K562 (cell line): Measurements from ENCODE around the gene FGGY. TPM values are rescaled to one million over a fixed set of nuclear protein-coding genes. Genes with fewer than 3 reads are reported as not detected.

Experiments
- CREBBP ChIP-seq: IDR thresholded peaks from one replicate; pipeline ENCODE4 v1.6.1; 2012; ENCODE audit warnings: low read depth, mild to moderate bottlenecking, control low read depth, inconsistent platforms, low read length
- E2F3 ChIP-seq: fragments of 250-450 bp; sonication (Bioruptor Pico); IDR thresholded peaks from 2 replicates; pipeline ENCODE4 v1.4.0; 2020; ENCODE audit warnings: mild to moderate bottlenecking
- HDAC6 ChIP-seq: IDR thresholded peaks from 2 replicates; pipeline ENCODE4 v1.6.1; 2012; ENCODE audit warnings: low read depth, mild to moderate bottlenecking, control low read depth, inconsistent platforms, low read length, moderate library complexity
- HNRNPH1 ChIP-seq: fragments of 200-400 bp; formaldehyde crosslinking; optimal IDR thresholded peaks from 2 replicates; pipeline ENCODE3; 2017; ENCODE audit warnings: low read depth, mild to moderate bottlenecking, low read length, moderate library complexity
- MBD1 ChIP-seq: fragments of 250-450 bp; sonication (Bioruptor Pico); IDR thresholded peaks from 2 replicates; pipeline ENCODE4 v1.8.0; 2022; ENCODE audit warnings: inconsistent platforms
- MYBL2 ChIP-seq, 2 experiments: fragments of 450-650 bp in 1 of 2; sonication (generic) in 1 of 2; formaldehyde crosslinking in 1 of 2; IDR thresholded peaks; 2 replicates each; pipeline versions ENCODE4 v1.6.1 to v1.8.1; 2017 to 2022; ENCODE audit warnings: borderline replicate concordance in 1 of 2, inconsistent platforms in 1 of 2, low read depth in 1 of 2, mild to moderate bottlenecking in 1 of 2, missing genetic modification reagents in 1 of 2, moderate library complexity in 1 of 2
- RBM25 ChIP-seq: fragments of 200-400 bp; formaldehyde crosslinking; IDR thresholded peaks from 2 replicates; pipeline ENCODE4 v1.6.1; 2018; ENCODE audit warnings: low read length, low read depth, moderate library complexity; ENCODE audit not compliant: severe bottlenecking
- ZEB2 ChIP-seq: fragments of 450-650 bp; IDR thresholded peaks from 2 replicates; pipeline ENCODE4 v1.6.1; 2016
- ZHX1 ChIP-seq: fragments of 150-350 bp; conservative IDR thresholded peaks from 2 replicates; pipeline ENCODE4 v1.6.1; 2014; ENCODE audit warnings: low read length
- ZNF280A ChIP-seq: fragments of 450-650 bp; IDR thresholded peaks from 2 replicates; pipeline ENCODE4 v1.6.1; 2018; ENCODE audit warnings: mild to moderate bottlenecking, low read depth; ENCODE audit not compliant: partially characterized antibody
- ZNF282 ChIP-seq: sonication (generic); formaldehyde crosslinking; IDR thresholded peaks from 2 replicates; pipeline ENCODE4 v1.8.1; 2023; ENCODE audit warnings: missing genetic modification reagents
- polyA plus RNA-seq, 8 experiments: library from polyadenylated mRNA; depleted of rRNA in 4 of 8; stranded (reverse) in 5 of 8; unstranded in 3 of 8; fragments of >200 nt; fragmentation: Nextera tagmentation in 2 of 8; fragmentation: Illumina TruSeq in 1 of 8; extraction: Ambion mirVana in 2 of 8; extraction: Trizol in 1 of 8; gene quantifications; 2 replicates each; pipeline versions ENCODE4 v1.2.1 to v1.2.3, GENCODE V29; 2011 to 2014; ENCODE audit warnings: inconsistent platforms in 1 of 8, missing spikeins in 1 of 8
- total RNA-seq, 7 experiments: library from RNA; depleted of rRNA in 6 of 7; stranded (reverse); fragments of >200 nt in 6 of 7; fragmentation: Illumina TruSeq in 2 of 7; extraction: Trizol in 2 of 7; gene quantifications; 2 replicates each; pipeline versions ENCODE4 v1.2.1 to v1.2.3, GENCODE V29; 2011 to 2021; ENCODE audit warnings: low replicate concordance in 1 of 7
- TF ChIP-seq, protein P1 (sequence below): IDR thresholded peaks from 2 replicates; pipeline ENCODE4 v1.6.1; 2011; ENCODE audit warnings: borderline replicate concordance, low read depth, mild to moderate bottlenecking, moderate library complexity, low read length; ENCODE audit not compliant: insufficient read depth, poor library complexity, severe bottlenecking
- TF ChIP-seq, protein P2 (sequence below): sonication (generic); formaldehyde crosslinking; IDR thresholded peaks from 2 replicates; pipeline ENCODE4 v1.8.1; 2023; ENCODE audit warnings: mild to moderate bottlenecking, missing genetic modification reagents
- TF ChIP-seq, protein P3 (sequence below): fragments of 450-650 bp; formaldehyde crosslinking; conservative IDR thresholded peaks from 2 replicates; pipeline ENCODE4 v1.4.0; 2022; ENCODE audit warnings: mild to moderate bottlenecking, missing genetic modification characterization

The FGGY gene
- total and polyA plus RNA-seq, 9 of the 15 experiments (the other 6 are each of a cell fraction or from before 2014, with no cell fraction given), result 9.7 to 19.2 (median 12.6) TPM

DNA sequence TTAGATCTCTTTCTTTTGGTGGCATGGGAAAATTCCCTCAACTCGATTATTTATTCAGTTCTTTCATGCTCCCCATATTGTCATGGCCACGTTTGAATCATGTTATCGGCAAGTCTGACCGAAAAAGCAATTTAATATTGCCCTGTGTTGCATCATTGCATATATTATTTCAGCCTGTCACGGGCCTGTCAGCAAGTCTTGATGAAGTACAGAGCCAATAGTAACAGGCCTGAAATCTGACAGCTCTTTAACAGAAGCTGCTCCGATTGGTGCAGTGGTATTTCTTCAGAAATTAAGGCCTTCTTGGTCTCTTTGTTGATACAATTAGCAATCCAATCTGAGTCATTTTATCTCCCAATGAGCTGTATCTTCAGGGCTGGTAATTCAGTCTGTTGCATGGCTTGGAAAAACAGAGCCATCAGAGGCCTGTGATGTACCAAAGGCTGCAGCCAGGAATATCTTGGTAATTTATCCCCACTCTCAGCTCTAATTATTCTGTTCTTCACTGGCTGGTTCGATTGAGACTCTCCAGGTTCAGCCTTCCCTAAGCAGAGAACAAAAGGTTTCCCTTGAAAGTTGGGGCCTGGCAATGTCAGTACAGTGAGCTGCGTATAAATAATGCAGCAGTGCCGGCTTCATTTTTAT, 149.5 kb downstream of the FGGY start (continued):
- TF ChIP-seq, protein P1, sequence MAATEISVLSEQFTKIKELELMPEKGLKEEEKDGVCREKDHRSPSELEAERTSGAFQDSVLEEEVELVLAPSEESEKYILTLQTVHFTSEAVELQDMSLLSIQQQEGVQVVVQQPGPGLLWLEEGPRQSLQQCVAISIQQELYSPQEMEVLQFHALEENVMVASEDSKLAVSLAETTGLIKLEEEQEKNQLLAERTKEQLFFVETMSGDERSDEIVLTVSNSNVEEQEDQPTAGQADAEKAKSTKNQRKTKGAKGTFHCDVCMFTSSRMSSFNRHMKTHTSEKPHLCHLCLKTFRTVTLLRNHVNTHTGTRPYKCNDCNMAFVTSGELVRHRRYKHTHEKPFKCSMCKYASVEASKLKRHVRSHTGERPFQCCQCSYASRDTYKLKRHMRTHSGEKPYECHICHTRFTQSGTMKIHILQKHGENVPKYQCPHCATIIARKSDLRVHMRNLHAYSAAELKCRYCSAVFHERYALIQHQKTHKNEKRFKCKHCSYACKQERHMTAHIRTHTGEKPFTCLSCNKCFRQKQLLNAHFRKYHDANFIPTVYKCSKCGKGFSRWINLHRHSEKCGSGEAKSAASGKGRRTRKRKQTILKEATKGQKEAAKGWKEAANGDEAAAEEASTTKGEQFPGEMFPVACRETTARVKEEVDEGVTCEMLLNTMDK, result no peak
- no peak for TF ChIP-seq ZNF280A
- TF ChIP-seq RBM25, result no peak
- TF ChIP-seq HNRNPH1, result no peak
- no peak for TF ChIP-seq ZNF282
- TF ChIP-seq, protein P2, sequence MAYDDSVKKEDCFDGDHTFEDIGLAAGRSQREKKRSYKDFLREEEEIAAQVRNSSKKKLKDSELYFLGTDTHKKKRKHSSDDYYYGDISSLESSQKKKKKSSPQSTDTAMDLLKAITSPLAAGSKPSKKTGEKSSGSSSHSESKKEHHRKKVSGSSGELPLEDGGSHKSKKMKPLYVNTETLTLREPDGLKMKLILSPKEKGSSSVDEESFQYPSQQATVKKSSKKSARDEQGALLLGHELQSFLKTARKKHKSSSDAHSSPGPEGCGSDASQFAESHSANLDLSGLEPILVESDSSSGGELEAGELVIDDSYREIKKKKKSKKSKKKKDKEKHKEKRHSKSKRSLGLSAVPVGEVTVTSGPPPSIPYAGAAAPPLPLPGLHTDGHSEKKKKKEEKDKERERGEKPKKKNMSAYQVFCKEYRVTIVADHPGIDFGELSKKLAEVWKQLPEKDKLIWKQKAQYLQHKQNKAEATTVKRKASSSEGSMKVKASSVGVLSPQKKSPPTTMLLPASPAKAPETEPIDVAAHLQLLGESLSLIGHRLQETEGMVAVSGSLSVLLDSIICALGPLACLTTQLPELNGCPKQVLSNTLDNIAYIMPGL (CRISPR knock-in tag), result no peak
- no peak for TF ChIP-seq MBD1 (CRISPR knock-in tag)
- TF ChIP-seq, protein P3, sequence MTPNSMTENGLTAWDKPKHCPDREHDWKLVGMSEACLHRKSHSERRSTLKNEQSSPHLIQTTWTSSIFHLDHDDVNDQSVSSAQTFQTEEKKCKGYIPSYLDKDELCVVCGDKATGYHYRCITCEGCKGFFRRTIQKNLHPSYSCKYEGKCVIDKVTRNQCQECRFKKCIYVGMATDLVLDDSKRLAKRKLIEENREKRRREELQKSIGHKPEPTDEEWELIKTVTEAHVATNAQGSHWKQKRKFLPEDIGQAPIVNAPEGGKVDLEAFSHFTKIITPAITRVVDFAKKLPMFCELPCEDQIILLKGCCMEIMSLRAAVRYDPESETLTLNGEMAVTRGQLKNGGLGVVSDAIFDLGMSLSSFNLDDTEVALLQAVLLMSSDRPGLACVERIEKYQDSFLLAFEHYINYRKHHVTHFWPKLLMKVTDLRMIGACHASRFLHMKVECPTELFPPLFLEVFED, result 0 out of 2 replicates have a peak, but pooled peaks have one; percentile 13
- TF ChIP-seq ZEB2, result no peak
- TF ChIP-seq E2F3, result no peak
- no peak for TF ChIP-seq HDAC6
- no peak for TF ChIP-seq ZHX1
- TF ChIP-seq MYBL2 (IDR thresholded peaks at IDR 0.05; ENCODE audit: low read depth), result no peak
- TF ChIP-seq MYBL2 (CRISPR knock-in tag; IDR thresholded peaks at IDR 0.05; ENCODE audit: borderline replicate concordance), result no peak
- TF ChIP-seq CREBBP, result no peak
